KMS-11 (cell line): Measurements from ENCODE around the gene FAM174C.
A peak's percentile ranks its signal among the peaks of the same experiment; 100 is the strongest.
"Not testable (repeated sequence)": the region's sequence is repeated elsewhere in the genome, so short reads cannot be mapped to it uniquely, and the experiment has no call there.

ENCODE experiments used
- H2AFZ ChIP-seq: fragments of 200-600 bp; sonication (generic); 2 replicates; pipeline ENCODE4 v1.6.1; 2016; ENCODE audit warnings: antibody characterized with exemption, mixed run types, low read depth
- H3K27ac ChIP-seq: fragments of 200-600 bp; sonication (generic); 2 replicates; pipeline ENCODE4 v1.6.1; 2016; ENCODE audit warnings: mild to moderate bottlenecking, mixed run types
- H3K27me3 ChIP-seq: fragments of 200-600 bp; sonication (generic); 2 replicates; pipeline ENCODE4 v1.6.1; 2017; ENCODE audit warnings: mild to moderate bottlenecking, low read depth, mixed run types, moderate library complexity; ENCODE audit not compliant: insufficient read depth
- H3K36me3 ChIP-seq: fragments of 200-600 bp; sonication (generic); 2 replicates; pipeline ENCODE4 v1.6.1; 2017; ENCODE audit warnings: mild to moderate bottlenecking, mixed run types; ENCODE audit not compliant: insufficient read depth
- H3K4me1 ChIP-seq: fragments of 200-600 bp; sonication (generic); 2 replicates; pipeline ENCODE4 v1.6.1; 2016; ENCODE audit warnings: mild to moderate bottlenecking, low read depth, mixed run types; ENCODE audit not compliant: poor library complexity, severe bottlenecking
- H3K4me2 ChIP-seq: fragments of 200-600 bp; sonication (generic); 2 replicates; pipeline ENCODE4 v1.7.0; 2016; ENCODE audit warnings: mild to moderate bottlenecking, mixed run types
- H3K4me3 ChIP-seq: fragments of 200-600 bp; sonication (generic); IDR thresholded peaks from 2 replicates; pipeline ENCODE4 v1.6.1; 2017; ENCODE audit warnings: low read depth, low read length, mixed read lengths; ENCODE audit not compliant: insufficient read depth
- H3K79me2 ChIP-seq: fragments of 200-600 bp; sonication (generic); 2 replicates; pipeline ENCODE4 v1.6.1; 2016; ENCODE audit warnings: low read depth, mixed run types; ENCODE audit not compliant: insufficient read depth
- H3K9ac ChIP-seq: fragments of 200-600 bp; sonication (generic); 2 replicates; pipeline ENCODE4 v1.6.1; 2016; ENCODE audit warnings: mild to moderate bottlenecking, mixed run types
- H4K20me1 ChIP-seq: fragments of 200-600 bp; sonication (generic); 2 replicates; pipeline ENCODE4 v1.6.1; 2016; ENCODE audit warnings: mild to moderate bottlenecking, mixed run types; ENCODE audit not compliant: insufficient read depth
- CTCF ChIP-seq: fragments of 200-600 bp; sonication (generic); conservative IDR thresholded peaks from 2 replicates; pipeline ENCODE4 v1.6.1; 2017; ENCODE audit warnings: low read depth, mild to moderate bottlenecking, antibody characterized with exemption, low read length, moderate library complexity, mixed read lengths

Gene FAM174C

GRCh38 chr19:1315470-1316166 lies 40.3 kb downstream of the FAM174C start:
- Histone ChIP-seq H3K9ac (no peak overlapping the region), H3K79me2 (no peaks in the 10 kb centered on the region), H3K4me1 (peaks cover 15% of the 10 kb centered on the region), H3K36me3 (no peaks in the 10 kb centered on the region), H3K4me2 (no peak overlapping the region), H2AFZ (no peak overlapping the region), H4K20me1 (no peaks in the 10 kb centered on the region), H3K27me3 (peaks cover 71% of the 10 kb centered on the region), H3K27ac (no peak overlapping the region), H3K4me3 (no peak overlapping the region)
- peak; percentile 62 for TF ChIP-seq CTCF

- Histone ChIP-seq H4K20me1 (no peaks in the 10 kb centered on the region), H3K27me3 (peaks cover 69% of the 10 kb centered on the region), H3K4me2 (no peak overlapping the region), H2AFZ (no peak overlapping the region), H3K36me3 (no peaks in the 10 kb centered on the region), H3K4me3 (no peak overlapping the region), H3K79me2 (no peaks in the 10 kb centered on the region), H3K27ac (no peak overlapping the region), H3K4me1 (peaks cover 15% of the 10 kb centered on the region), H3K9ac (no peak overlapping the region)
- TF ChIP-seq CTCF: no peak
Measured at GRCh38 chr19:1316466-1316865, 41.1 kb downstream of the FAM174C start.

- Histone ChIP-seq H3K36me3 (no peaks in the 10 kb centered on the region), H3K27ac (no peak overlapping the region), H3K4me2 (no peak overlapping the region), H3K27me3 (peaks cover 78% of the 10 kb centered on the region), H3K4me3 (no peak overlapping the region), H3K9ac (no peak overlapping the region), H4K20me1 (no peaks in the 10 kb centered on the region), H2AFZ (no peak overlapping the region), H3K79me2 (no peaks in the 10 kb centered on the region), H3K4me1 (peaks cover 6% of the 10 kb centered on the region)
- TF ChIP-seq CTCF: no peak
Measured at GRCh38 chr19:1317274-1318003, 42.1 kb downstream of the FAM174C start.

GRCh38 chr19:1318678-1319471 lies 43.5 kb downstream of the FAM174C start:
- no peak overlapping the region for H3K4me3 ChIP-seq
- peaks cover 5% of the 10 kb centered on the region for H3K4me1 ChIP-seq
- H2AFZ ChIP-seq: no peak overlapping the region
- TF ChIP-seq CTCF: no peak
- H3K9ac ChIP-seq: no peak overlapping the region
- H3K79me2 ChIP-seq: no peaks in the 10 kb centered on the region
- H3K36me3 ChIP-seq: no peaks in the 10 kb centered on the region
- H3K27me3 ChIP-seq: peaks cover 82% of the 10 kb centered on the region
- H4K20me1 ChIP-seq: no peaks in the 10 kb centered on the region
- no peak overlapping the region for H3K4me2 ChIP-seq
- H3K27ac ChIP-seq: no peak overlapping the region

- H3K36me3 ChIP-seq, H3K4me3 ChIP-seq, H3K79me2 ChIP-seq, H3K4me2 ChIP-seq, H3K9ac ChIP-seq, H3K27ac ChIP-seq, H4K20me1 ChIP-seq, H2AFZ ChIP-seq, H3K4me1 ChIP-seq: not testable (repeated sequence)
- peaks cover 82% of the 10 kb centered on the region for H3K27me3 ChIP-seq
Measured at GRCh38 chr19:1320282-1320650, 44.9 kb downstream of the FAM174C start.
